HG03139 (cell line): ENCODE data around the gene FAM32A.
"Not testable (repeated sequence)": the region's sequence is repeated elsewhere in the genome, so short reads cannot be mapped to it uniquely, and the experiment has no call there.

Experiments used
- ATAC-seq: cut with Tn5 transposase; IDR thresholded peaks from one replicate; pipeline ENCODE4 v1.9.1; 2021; ENCODE audit not compliant: unreplicated experiment

FAM32A gene

DNA sequence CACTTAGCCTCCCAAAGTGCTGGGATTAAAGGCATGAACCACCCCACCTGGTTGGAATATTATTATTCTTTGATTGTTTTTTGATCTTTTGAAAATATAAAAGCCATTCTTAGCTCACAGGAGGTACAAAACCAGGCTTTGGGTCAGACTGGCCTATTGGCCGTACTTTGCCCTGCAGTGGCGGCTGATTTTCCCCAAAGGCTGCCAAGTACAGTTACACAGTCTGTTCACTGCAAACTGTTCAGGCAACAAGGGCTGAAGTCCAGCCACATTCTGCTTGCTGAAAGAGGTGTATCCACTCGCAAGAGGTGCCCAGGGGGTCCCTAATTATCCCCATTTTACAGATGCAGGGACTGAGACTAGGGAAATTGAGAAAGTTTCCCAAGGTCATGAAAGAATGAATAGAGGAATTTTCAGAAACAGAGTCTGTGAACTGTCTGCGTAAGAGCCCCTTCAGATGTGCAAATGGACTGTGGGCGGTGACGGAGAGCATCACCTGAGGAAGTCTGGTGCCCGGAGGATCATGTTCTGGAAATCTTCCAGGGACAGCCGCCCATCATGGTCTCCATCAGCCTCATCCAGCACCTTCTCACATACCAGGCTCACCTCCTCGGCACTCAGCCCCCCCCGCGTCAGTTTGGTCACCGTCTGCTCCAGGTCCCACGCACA is 20.9 kb upstream of the FAM32A start:
- no peak for ATAC-seq

DNA sequence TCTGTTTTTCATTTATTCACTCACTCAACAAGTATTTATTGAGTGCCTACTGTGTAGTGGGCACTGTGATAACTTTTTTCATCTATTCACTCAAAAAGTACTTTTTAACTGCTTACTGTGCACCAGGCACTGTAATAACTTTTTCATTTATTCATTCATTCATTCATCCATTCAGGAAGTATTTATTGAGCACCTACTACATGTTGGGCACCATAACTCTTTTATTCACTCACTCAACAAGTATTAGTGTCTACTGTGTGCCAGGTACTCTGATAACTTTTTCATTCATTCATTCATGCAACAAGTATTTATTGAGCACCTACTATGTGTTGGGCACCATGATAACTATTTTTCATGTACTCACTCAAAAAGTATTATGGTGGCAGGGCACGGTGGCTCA is 18.8 kb upstream of the FAM32A start:
- ATAC-seq, result no peak

DNA sequence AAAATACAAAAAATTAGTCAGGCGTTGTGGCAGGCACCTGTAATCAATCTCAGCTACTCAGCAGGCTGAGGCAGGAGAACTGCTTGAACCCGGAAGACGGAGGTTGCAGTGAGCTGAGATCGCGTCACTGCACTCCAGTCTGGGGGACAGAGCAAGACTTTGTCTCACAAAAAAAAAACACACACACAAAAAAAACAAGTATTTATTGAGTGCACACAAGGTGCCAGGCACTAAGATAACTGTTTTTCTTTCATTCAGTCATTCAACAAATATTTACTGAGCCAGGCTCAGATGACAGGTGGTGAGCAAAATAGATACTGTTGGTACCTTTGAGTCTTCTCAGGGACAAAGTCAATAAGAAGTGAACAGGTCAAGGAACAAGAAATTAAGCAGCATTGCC is 18.2 kb upstream of the FAM32A start:
- no peak for ATAC-seq

DNA sequence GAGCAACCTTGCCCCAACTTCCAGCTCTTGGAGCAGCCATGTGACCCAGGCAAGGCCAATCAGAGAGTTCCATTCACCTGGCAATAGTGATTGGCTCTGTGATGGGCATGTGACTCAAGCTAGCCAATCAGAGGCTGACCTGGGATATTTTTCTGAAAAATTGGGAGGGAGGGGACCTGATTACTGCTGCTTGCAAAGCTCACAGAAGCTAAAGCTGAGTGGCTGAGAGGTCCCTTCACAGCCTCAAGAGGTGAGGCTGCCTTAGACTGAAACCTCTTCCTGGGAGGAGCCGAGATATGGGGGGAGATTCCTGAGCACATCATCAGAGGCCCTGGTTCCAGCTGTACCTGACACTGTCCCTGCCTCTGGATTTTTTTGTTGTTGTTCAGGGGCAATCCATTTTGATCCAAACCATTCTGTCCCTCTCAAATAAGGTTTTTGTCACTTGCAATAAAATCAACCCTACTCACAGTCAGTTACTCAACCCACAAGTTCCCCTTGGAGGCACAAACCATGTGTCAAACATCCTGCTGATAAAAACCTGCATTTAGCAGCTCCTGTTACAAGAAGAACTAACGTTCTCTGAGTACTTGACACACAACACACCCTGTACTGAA is 16.6 kb upstream of the FAM32A start:
- no peak for ATAC-seq

DNA sequence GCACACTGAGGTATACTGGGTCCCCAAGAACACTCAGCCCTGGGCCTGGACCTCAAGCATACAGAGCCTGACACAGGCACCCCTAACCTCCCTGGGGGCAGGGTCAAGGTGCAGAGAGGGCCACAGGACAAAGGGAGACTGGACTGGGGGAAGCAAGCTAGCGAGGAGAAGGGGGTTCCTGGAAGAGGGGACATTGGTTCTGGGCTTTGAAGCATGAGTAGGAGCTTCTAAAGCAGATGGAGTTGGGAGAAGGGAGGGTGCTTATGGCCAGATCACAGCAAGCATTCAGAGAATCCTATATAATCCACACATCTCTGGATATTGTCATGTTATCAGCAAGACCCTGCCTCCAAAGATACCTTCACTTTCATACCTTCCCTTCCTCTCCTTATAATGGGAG is 15.1 kb upstream of the FAM32A start:
- no peak for ATAC-seq

DNA sequence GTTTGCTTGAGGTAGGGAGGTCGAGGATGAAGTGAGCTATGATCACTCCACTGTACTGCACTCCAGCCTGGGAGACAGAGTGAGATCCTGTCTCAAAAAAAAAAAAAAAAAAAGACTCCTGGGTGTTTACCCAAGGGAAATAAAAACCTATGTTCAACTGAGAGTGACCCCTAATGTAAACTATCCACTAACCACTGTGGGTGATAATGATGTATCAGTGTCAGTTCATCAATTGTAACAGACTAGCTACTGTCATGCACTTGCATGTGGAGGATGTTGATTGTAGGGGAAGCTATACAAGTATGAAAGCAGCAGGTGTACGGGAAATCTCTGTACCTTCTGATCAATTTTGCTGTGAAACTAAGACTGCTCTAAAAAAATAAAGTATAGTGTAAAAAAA is 9.3 kb upstream of the FAM32A start:
- ATAC-seq, result no peak

DNA sequence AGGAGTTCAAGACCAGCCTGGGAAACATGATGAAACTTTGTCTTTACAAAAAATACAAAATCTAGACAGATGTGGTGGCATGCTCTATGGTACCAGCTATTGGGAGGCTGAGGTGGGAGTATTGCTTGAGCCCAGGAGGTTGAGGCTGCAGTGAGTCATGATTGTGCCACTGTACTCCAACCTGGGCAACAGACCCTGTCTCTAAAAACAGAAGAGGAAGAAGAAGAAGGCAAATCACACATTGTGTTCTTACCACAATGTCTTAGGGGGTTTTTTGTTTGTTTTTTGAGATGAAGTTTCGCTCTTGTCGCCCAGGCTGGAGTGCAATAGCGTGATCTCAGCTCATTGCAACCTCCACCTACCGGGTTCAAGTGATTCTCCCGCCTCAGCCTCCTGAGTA is 6.3 kb upstream of the FAM32A start:
- ATAC-seq, result not testable (repeated sequence)

DNA sequence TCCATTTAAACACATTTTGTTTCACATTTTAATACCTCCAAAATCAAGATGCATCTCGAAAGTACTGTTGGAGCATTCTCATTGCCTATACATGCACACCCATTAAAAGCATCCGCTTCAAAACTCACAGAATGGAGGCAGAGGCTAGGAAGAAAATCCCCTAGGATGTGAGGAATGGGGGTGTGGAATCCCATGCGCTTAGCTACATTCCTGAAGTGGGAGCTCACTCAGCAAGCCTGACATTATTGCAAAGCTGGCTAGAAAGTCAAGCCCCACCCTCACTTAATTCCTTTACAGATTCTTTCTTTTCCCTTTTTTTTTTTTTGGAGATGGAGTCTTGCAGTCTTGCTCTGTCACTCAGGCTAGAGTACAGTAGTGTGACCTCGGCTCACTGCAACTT is 4.6 kb upstream of the FAM32A start:
- no peak for ATAC-seq

DNA sequence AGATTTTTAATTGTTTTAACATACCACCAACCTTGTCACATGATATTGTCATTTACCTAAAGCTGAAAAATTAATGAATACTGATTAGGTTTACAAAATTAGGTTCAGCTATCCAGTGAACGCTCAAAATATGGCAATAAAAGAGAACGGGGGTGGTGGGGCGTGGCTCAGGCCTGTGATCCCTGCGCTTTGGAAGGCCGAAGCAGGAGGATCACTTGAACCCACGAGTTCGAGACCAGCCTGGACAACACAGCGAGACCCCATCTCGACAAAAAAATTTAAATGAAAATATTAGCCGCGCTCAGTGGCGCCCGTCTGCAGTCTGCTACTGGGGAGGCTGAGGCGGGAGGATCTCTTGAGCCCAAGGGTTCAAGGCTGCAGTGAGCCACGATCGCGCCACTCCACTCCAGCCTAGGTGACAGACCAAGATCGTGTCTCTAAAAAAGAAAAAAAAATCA is 516 bp upstream of the FAM32A start:
- no peak for ATAC-seq

DNA sequence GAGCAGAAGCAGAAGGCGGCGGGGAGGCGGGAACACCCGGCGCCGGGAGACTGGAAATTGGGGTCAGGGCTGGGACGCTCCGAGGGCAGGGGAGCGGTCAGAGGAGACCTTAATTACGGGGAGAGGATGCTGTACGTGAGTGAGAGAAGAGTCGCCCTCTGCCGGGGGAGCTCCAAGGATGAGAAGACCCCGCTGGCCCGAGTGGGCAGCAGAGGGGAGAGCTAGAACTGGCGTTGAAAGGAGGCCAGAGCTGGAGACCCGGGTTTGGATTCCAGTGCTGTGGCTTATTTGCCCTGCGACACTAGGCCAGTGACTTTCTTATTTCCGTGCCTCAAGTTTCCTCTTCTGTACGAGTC is 536 bp downstream of the FAM32A start:
- no peak for ATAC-seq

DNA sequence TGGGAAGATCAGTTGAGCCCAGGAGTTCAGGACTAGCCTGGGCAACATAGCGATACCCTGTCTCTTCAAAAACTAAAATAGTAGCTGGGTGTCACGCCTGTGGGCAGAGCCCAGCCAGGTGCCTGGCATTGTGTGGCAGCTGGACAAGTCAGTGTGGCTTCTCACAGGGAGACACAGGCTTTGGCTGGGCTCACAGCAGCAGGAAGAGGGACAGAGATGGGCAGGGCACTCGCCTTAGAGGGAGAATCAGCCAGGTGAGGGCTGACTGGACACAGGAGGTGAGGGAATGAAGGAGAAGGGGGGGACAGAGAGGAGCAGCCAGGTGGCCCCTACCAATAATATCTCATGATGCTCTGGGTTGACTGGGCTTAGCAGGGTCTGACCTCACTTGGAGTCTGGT is 3.3 kb downstream of the FAM32A start:
- ATAC-seq, result no peak

DNA sequence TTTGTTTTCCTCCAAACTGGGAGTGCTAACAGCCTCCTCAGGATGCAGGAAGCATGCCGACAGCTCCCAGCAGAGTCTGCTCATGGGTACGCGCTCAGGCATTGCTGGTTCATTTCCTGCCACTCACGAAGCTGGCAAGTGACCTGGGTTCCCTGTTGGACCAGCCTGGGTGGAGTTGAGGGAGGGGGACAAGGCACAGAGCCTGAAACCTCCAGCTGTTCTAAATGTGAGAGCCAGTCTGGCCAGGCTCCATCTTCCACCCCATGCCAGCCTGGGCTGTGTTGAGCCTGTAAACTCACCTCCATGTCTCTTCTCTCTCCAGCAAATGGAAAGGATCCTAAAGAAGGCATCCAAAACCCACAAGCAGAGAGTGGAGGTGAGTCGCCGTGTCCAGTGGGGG is 5.0 kb downstream of the FAM32A start:
- no peak for ATAC-seq

DNA sequence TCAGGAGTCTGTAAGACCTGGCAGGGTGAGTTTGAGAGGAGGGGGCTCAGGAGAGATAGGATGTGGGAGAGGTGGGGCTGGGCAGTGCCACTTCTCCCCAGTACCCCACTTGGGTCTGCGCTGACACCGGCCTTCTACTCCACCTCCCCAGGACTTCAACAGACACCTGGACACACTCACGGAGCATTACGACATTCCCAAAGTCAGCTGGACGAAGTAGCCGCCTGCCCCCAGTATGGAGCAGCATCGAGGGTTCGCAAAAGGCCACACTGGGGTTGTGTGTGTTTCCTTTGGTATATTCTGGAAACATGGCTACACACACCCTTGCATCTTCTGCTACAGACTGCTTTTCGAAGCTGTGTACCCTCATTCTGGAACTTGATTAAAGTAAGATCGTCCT is 5.5 kb downstream of the FAM32A start:
- ATAC-seq, result no peak

DNA sequence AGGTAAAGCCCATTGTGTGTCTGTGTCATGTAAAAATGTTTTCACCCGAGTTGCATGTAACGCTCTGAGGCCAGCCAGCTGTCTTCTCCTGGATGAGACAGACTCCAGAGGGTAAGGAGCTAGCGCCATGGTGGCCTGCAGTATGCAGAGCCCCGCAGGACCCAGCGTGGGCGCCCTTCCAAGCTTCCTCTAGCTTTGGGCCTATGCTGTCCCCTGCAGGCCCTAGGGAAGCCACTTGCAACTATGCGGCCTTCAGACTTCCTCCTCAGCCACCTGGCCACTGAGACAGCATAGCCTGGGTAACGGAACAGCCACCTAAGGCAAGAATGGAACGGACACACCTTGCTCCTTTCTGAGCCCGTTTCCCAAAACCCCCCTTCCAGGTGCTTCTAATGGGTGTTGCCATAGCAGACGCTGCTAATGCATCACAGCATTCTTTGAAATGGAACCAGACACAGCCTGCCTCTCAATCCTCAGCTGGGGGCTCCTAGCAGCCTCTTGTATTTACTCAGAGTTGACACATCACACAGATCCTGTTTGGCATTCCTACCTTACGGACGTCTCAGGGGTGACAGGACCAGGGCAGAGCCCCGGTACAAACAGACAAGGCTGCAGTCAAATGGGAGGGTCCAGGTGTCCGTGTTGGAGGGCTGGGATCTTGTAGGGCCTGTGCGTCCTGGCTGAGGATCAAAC is 6.2 kb downstream of the FAM32A start:
- ATAC-seq, result no peak

DNA sequence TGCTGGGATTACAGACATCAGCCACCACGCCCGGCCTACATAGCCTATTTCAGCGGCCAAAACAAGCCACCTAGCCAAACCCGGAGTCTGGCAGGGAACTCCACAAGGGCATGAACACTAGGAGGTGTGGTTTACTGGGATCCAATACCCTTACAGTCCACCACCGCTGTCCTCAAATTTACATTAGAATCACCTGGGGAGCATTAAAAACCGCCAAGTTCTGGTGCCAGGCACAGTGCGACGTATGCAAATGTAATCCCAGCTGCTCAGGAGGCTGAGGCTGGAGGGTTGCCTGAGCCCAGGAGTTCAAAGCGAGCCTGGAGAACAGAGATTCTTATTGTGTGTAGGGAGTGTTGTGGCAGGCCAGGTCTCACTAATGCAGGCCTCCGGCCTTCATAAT is 8.3 kb downstream of the FAM32A start:
- ATAC-seq, result no peak

DNA sequence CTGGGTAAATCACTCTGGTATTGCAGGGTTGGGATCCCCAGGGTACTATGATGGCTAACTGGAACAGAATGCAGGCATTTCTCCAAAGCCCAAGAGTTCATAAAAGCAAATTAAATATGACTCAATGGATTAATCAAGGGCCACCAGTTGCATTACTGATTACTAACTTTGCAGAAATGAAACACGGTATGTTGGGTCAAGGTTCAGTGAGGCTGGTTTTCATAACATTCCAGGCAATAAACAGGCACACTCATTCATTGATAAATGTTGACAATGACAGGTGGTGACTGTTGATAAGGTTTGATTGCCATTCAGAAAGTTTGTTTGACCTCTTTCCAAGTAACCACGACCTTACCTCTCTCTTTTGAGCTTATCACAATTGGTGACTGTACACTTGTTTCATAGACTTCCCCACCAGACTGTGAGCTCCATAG is 12.0 kb downstream of the FAM32A start:
- no peak for ATAC-seq

DNA sequence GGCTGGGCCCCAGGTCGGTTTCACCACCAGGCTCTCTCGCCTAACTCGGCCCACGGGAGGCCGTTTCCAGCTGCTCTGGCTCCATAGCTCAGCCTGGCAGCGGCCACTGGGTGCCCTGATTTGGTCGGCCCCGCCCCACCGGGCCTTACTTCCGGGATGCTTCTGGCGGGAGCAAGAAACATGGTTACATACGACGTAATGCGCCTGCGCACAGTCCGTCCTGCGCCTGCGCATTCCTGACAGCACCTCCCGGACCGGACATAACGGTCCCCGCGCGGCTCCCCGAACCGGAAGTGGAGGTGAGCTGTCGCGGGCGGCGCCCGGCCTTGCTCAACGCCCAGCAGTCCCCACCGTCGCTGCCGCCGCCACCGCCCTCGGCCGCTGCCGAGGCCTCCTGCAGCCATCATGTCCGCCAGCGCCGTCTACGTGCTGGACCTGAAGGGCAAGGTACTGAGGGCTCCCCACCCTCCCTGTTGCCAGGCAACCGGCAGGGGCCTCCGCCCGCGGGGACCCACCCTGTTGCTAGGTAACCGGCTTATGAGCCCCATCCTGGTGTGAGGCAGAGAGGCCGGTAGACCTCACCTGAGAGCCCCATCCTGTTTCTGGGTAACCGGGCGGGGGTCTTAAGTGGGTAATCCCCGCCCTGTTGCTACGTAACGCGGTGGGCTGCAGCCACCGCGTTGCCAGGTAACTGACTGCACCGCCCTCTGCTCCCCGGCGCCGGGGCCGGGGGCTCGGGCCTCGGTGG is 12.6 kb downstream of the FAM32A start, which contains the start of gene AP1M1:
AP1M1 (plus strand) TSS at position 290 of the 748 bp plus-strand sequence; CDS start at position 406, 116 bp downstream.
- peak; percentile 84 for ATAC-seq

DNA sequence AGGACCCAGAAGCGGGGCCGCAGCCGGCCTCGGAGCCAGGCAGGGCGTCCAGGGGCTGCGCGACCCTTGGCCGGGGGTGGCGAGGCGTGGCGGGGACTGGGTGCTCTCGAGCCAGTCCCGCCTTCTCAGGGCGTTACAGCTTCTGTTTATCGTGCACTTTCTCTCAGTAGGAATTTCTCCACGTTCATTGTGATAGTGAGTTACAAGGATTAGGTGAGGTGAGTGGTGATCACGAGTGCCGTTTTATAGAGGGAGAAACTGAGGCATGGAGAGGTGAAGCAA is 13.1 kb downstream of the FAM32A start:
- ATAC-seq, result no peak

DNA sequence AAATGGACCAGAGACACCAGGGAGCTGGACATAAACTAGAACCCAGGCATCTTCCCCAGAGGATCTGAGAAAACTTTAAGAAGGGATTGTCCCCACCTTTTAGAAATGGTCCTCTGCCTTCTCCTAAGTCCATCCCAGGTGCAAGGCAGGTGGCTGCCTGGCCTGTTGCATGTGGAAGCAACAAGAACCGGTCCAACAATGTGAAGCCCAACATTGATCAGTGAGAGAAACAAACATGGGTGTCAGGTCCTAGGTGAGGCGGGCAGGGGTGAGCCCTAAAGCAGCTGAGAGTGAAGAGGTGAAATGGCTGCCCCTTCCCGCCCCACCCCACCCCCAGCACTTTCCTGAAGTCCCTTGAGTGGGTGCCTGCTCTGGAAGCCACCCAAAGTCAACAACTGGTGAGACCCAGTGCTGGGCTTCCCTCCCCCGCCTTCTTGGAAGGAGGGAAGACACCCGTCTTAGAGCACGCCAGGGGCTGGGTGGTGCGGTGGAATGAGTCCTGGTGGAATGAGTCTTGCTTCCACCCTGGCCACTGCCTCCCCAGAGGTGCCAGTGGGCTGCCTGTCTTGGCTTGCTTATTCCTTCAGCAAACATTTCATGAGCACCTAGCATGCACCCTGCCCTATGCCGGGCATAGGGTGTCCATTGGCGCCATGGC is 14.2 kb downstream of the FAM32A start:
- ATAC-seq, result no peak

DNA sequence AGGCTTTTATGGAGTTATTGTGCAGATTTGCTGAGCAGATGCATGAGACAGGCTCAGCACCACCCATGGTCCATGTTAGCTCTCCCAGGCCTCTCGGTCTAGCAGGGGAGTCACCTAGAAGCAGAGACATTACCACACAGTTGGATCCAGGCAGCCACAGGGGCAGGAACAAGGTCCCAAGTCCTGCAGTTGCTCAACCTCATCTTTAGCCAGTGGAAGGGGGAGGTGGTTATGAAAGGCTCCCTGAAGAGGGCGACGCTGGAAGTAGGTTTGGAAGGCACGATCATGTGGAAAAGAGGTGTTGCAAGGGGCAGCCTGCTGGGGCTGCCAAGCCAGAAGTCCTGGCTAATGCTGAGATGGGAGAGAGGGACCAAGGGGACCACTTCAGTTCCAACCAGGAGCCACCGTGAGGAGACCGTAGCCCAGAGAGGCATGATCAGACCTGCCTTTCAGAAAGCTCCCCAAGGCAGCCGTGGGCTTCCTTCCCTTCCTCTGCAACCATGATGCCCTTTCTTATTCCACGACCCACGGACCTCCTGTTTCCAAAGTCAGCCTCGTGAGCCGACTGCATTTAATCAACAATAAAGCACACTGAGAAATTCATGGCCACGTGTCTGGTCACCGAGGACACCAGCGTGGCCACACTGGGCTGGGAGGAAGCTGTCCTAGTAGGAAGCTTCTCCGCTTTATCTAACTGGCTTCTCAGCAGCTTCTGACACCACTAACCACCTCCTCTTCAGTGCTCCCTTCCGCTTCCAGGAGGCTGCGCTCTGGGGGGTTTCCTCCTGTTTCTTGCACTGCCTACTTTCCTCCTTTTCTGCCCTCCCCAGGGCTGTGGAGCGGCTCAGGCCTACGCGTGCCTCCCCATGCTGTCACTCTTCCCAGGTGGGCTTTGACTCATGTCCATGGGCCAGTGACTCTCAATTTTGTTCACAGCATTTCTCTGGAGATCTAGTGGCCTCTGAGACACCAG is 15.1 kb downstream of the FAM32A start:
- no peak for ATAC-seq
